Panc1 (cell line): ENCODE data around the gene SSR1.
"Not testable (repeated sequence)": the region's sequence is repeated elsewhere in the genome, so short reads cannot be mapped to it uniquely, and the experiment has no call there.

Experiments
- CTCF ChIP-seq: fragments of 450-650 bp; IDR thresholded peaks from 2 replicates; pipeline ENCODE4 v1.5.1; 2017; ENCODE audit warnings: mild to moderate bottlenecking
- POLR2AphosphoS5 ChIP-seq: IDR thresholded peaks from 2 replicates; pipeline ENCODE4 v1.6.1; 2012; ENCODE audit warnings: mild to moderate bottlenecking, low read depth, low read length, moderate library complexity
- REST ChIP-seq, 2 experiments: IDR thresholded peaks; 2 replicates each; pipeline ENCODE4 v1.6.1; 2011 to 2012; ENCODE audit warnings: low read depth in 2 of 2, control low read depth in 1 of 2, low read length in 1 of 2, mild to moderate bottlenecking in 1 of 2, moderate library complexity in 1 of 2; ENCODE audit not compliant: insufficient read depth in 1 of 2
- TCF7L2 ChIP-seq: IDR thresholded peaks from 2 replicates; pipeline ENCODE4 v1.6.1; 2011; ENCODE audit warnings: mild to moderate bottlenecking, low read depth, low read length, inconsistent platforms

GRCh38 chr6:7265385-7265726 lies 47.6 kb downstream of the SSR1 start:
- TF ChIP-seq CTCF; POLR2AphosphoS5; TCF7L2; REST (IDR thresholded peaks at IDR 0.05; ENCODE audit: insufficient read depth in 1 of 2, low read depth in 2 of 2, low read length in 1 of 2): not testable (repeated sequence)
